Activated CD8-positive, alpha-beta T cell treated with anti-CD3 and anti-CD28 coated beads for 36 hours (primary cell): ENCODE measurements around the gene ZMYM5. TPM values are rescaled to one million over a fixed set of nuclear protein-coding genes. Genes with fewer than 3 reads are reported as not detected.
"Not testable (repeated sequence)": the region's sequence is repeated elsewhere in the genome, so short reads cannot be mapped to it uniquely, and the experiment has no call there.

Experiments
- ATAC-seq: fragments of 200-7000 bp; cut with Tn5 transposase; one replicate; pipeline ENCODE4 v1.10.0; 2021; ENCODE audit warnings: mild to moderate bottlenecking, moderate library complexity
- CTCF ChIA-PET: fragments of 350-600 bp; sonication (Branson Sonifier 250); formaldehyde crosslinking; loops from one replicate; lab custom pipeline; 2021; ENCODE audit warnings: antibody characterized with exemption; lab: Charles Lee
- POLR2A ChIA-PET: fragments of 350-600 bp; sonication (Branson Sonifier 250); formaldehyde crosslinking; loops from one replicate; lab custom pipeline; 2021; ENCODE audit warnings: antibody characterized with exemption; lab: Charles Lee
- DNase-seq: peaks from one replicate; pipeline ENCODE4 v3.0.0-alpha.2; 2020
- H3K27ac Mint-ChIP-seq: one replicate; pipeline ENCODE4 v1.8.0; 2021; ENCODE audit warnings: mild to moderate bottlenecking, mixed read lengths
- H3K27me3 Mint-ChIP-seq: one replicate; pipeline ENCODE4 v1.8.0; 2021; ENCODE audit warnings: mixed read lengths
- H3K36me3 Mint-ChIP-seq: one replicate; pipeline ENCODE4 v1.8.0; 2021; ENCODE audit warnings: low read depth, mixed read lengths
- H3K4me1 Mint-ChIP-seq: one replicate; pipeline ENCODE4 v1.8.0; 2021; ENCODE audit warnings: low read depth, mixed read lengths
- H3K4me3 Mint-ChIP-seq: one replicate; pipeline ENCODE4 v1.8.0; 2021; ENCODE audit warnings: mild to moderate bottlenecking, moderate library complexity, mixed read lengths
- H3K9me3 Mint-ChIP-seq: one replicate; pipeline ENCODE4 v1.8.0; 2021; ENCODE audit warnings: mixed read lengths
- intact Hi-C: fragments of 100-400 bp; cut with micrococcal nuclease; formaldehyde crosslinking; loops from one replicate; pipeline ENCODE4 v1.10.0; 2022
- total RNA-seq, 2 experiments: library from RNA; stranded (reverse); gene quantifications; one replicate each; pipeline ENCODE4 v1.2.3, GENCODE V29; 2021
- TF ChIP-seq, protein P1 (sequence below): fragments of 200-600 bp; IDR thresholded peaks from one replicate; pipeline ENCODE4 v1.8.0; 2022; ENCODE audit warnings: antibody characterized with exemption, mild to moderate bottlenecking

ZMYM5 gene
- total RNA-seq, 2 experiments from 2014 or later, result 10.1 to 10.4 TPM

DNA sequence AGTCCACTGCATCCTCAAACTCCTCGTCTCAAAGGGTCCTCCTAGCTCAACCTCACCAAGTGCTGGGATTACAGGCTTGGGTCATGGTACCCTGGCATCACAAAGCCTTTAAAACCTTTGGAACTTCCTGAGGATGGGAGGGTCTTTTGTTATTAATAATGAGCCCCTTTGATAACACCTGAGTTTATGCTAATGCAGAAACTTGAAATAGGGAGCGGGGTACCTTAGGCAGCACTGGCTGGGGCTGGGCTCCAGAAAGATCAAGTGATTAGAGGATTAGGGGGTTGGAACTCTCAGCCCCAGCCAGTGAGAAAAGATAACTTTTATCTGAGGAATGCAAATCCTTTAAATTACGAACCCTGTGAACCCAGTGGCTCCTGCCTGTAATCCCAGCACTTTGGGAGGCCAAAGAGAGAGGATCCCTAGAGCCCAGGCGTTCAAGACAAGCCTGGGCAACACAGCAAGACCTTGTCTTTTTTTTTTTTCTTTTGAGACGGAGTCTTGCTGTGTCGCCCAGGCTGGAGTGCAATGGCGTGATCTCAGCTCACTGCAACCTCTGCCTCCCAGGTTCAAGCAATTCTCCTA lies 71.4 kb downstream of the ZMYM5 start:
- ATAC-seq, result no peak
- H3K4me1 Mint-ChIP-seq, result no peaks in the 10 kb centered on the region
- intact Hi-C loops, result no loop called here
- POLR2A ChIA-PET, result interaction anchor here (1.6 kb wide), 1 partner anchor 9 kb away, joined by 3 read pairs; the partner anchor contains the start of gene PSPC1
- H3K4me3 Mint-ChIP-seq, result no peak overlapping the region
- H3K27ac Mint-ChIP-seq, result no peak overlapping the region
- H3K36me3 Mint-ChIP-seq, result no peaks in the 10 kb centered on the region
- H3K27me3 Mint-ChIP-seq, result no peaks in the 10 kb centered on the region
- CTCF ChIA-PET, result interaction anchor here (0.9 kb wide), 1 partner anchor 26 kb away, joined by 3 read pairs; no protein-coding TSS in a partner anchor
- TF ChIP-seq, protein P1, sequence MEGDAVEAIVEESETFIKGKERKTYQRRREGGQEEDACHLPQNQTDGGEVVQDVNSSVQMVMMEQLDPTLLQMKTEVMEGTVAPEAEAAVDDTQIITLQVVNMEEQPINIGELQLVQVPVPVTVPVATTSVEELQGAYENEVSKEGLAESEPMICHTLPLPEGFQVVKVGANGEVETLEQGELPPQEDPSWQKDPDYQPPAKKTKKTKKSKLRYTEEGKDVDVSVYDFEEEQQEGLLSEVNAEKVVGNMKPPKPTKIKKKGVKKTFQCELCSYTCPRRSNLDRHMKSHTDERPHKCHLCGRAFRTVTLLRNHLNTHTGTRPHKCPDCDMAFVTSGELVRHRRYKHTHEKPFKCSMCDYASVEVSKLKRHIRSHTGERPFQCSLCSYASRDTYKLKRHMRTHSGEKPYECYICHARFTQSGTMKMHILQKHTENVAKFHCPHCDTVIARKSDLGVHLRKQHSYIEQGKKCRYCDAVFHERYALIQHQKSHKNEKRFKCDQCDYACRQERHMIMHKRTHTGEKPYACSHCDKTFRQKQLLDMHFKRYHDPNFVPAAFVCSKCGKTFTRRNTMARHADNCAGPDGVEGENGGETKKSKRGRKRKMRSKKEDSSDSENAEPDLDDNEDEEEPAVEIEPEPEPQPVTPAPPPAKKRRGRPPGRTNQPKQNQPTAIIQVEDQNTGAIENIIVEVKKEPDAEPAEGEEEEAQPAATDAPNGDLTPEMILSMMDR, result no peak
- H3K9me3 Mint-ChIP-seq, result no peaks in the 10 kb centered on the region
- no peak for DNase-seq

GRCh38 chr13:19782727-19783682 lies 80.4 kb downstream of the ZMYM5 start, which contains the start of gene PSPC1:
Gene PSPC1 (minus strand): TSS chr13:19782945. CDS start chr13:19782757, 188 bp downstream.
- H3K9me3 Mint-ChIP-seq, H3K4me1 Mint-ChIP-seq, H3K27me3 Mint-ChIP-seq: not testable (repeated sequence)
- ChIA-PET POLR2A (interaction anchor here (0.8 to 2.6 kb wide), 13 partner anchors 9 to 85 kb away, joined by 3 to 9 read pairs (median 4); partner anchors contain the start of gene ZMYM5), CTCF (interaction anchor here (1.0 to 1.4 kb wide), 3 partner anchors 37 to 173 kb away, joined by 3 read pairs; no protein-coding TSS in a partner anchor)
- Mint-ChIP-seq H3K27ac (peak within 1 kb of the TSS; percentile 97), H3K36me3 (peaks cover 15% of the 10 kb centered on the region), H3K4me3 (peak within 1 kb of the TSS; percentile 82)
- intact Hi-C loops, result loop anchor here (10.0 kb wide), 2 partner anchors 82 to 182 kb away; partner anchors contain the start of gene ZMYM5
- DNase-seq (peak; percentile 94), ATAC-seq (peak; percentile 95)

DNA sequence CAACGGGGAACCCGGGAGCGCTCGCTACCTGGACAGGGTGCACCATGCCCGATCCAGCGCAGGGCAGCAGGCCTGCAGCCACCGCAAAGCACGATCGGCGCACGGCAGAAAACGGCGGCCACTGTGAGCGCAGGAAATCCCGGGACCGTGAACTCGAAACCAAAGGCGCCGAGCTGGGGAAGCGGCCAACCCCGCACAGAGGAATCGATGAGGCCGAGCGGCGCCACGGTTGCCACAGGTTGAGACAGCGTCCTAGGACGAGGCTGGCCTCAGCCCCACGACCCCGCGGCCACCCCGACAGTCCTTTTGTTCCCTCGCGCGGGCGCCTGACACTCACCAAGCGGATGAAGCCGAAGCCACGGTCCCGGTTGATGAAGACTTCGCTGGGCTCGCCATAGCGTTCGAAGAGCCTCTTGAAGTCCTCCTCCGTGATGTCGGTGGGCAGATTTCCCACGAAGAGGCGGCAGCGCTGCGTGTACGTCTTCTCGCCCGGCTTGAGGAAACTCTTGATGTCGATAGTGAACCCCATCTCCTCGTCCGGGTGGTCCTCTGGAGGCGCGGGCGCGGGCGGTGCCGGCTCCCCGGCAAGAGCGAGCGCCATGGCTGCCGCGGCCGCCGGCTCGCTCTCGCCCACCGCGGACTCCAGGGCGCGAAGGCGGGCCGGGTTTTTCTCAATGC lies 81.3 kb downstream of the ZMYM5 start:
- TF ChIP-seq, protein P1, result no peak
- CTCF ChIA-PET, result interaction anchor here (1.4 to 1.7 kb wide), 2 partner anchors 12 to 82 kb away, joined by 3 to 9 read pairs; no protein-coding TSS in a partner anchor
- intact Hi-C loops, result loop anchor here (10.0 kb wide), 2 partner anchors 83 to 183 kb away; partner anchors contain the start of gene ZMYM5
- Mint-ChIP-seq H3K27ac (peak overlapping the region; percentile 97), H3K27me3 (no peaks in the 10 kb centered on the region), H3K9me3 (peaks cover 1% of the 10 kb centered on the region), H3K36me3 (peaks cover 19% of the 10 kb centered on the region), H3K4me3 (peak overlapping the region; percentile 82), H3K4me1 (peaks cover 5% of the 10 kb centered on the region)
- POLR2A ChIA-PET, result interaction anchor here (0.8 to 2.6 kb wide), 7 partner anchors 11 to 86 kb away, joined by 3 to 9 read pairs (median 6); partner anchors contain the start of gene ZMYM5
- DNase-seq (peak; percentile 64), ATAC-seq (peak; percentile 47)

GRCh38 chr13:19781526-19781925 lies 81.9 kb downstream of the ZMYM5 start:
- TF ChIP-seq, protein P1, result no peak
- CTCF ChIA-PET, result interaction anchor here (1.4 to 1.7 kb wide), 2 partner anchors 11 to 83 kb away, joined by 3 to 9 read pairs; no protein-coding TSS in a partner anchor
- H3K27ac Mint-ChIP-seq, result peak overlapping the region; percentile 97
- no peaks in the 10 kb centered on the region for H3K27me3 Mint-ChIP-seq
- intact Hi-C loops, result loop anchor here (10.0 kb wide), 2 partner anchors 83 to 183 kb away; partner anchors contain the start of gene ZMYM5
- peak; percentile 19 for DNase-seq
- peaks cover 1% of the 10 kb centered on the region for H3K9me3 Mint-ChIP-seq
- ATAC-seq, result no peak
- H3K4me3 Mint-ChIP-seq, result peak overlapping the region; percentile 82
- peaks cover 5% of the 10 kb centered on the region for H3K4me1 Mint-ChIP-seq
- peaks cover 19% of the 10 kb centered on the region for H3K36me3 Mint-ChIP-seq
- POLR2A ChIA-PET, result interaction anchor here (0.8 to 2.6 kb wide), 7 partner anchors 10 to 86 kb away, joined by 3 to 9 read pairs (median 6); partner anchors contain the start of gene ZMYM5

GRCh38 chr13:19780753-19781418 lies 82.6 kb downstream of the ZMYM5 start:
- peak; percentile 30 for DNase-seq
- not testable (repeated sequence) for H3K9me3 Mint-ChIP-seq

More at GRCh38 chr13:19780753-19781418, 82.6 kb downstream of the ZMYM5 start:
- H3K27ac Mint-ChIP-seq, result peak overlapping the region; percentile 76
- H3K4me1 Mint-ChIP-seq, H3K27me3 Mint-ChIP-seq, ATAC-seq: not testable (repeated sequence)
- H3K4me3 Mint-ChIP-seq, result peak overlapping the region; percentile 82
- intact Hi-C loops, result loop anchor here (10.0 kb wide), 2 partner anchors 84 to 184 kb away; partner anchors contain the start of gene ZMYM5
- CTCF ChIA-PET, result interaction anchor here (1.4 to 1.7 kb wide), 2 partner anchors 10 to 84 kb away, joined by 3 to 9 read pairs; no protein-coding TSS in a partner anchor
- H3K36me3 Mint-ChIP-seq, result peaks cover 20% of the 10 kb centered on the region
- POLR2A ChIA-PET, result interaction anchor here (0.8 to 2.6 kb wide), 4 partner anchors 10 to 87 kb away, joined by 3 to 8 read pairs (median 4); no protein-coding TSS in a partner anchor
